ENCODE measurements around the gene ABCG4. TPM values are rescaled to one million over a fixed set of nuclear protein-coding genes. Genes with fewer than 3 reads are reported as not detected.
"Not testable (repeated sequence)": the region's sequence is repeated elsewhere in the genome, so short reads cannot be mapped to it uniquely, and the experiment has no call there.

Gene ABCG4
- total and polyA plus RNA-seq, 8 donors: 0.06 to 0.37 (median 0.10) TPM; not detected in 5

- H3K36me3 ChIP-seq: peaks cover 5 to 60% (median 51%) of the 10 kb centered on the region in 4 donors
- intact Hi-C loops (cut with DNase I; ENCODE audit: low total_unique reads): no loop called here
- H3K27me3 ChIP-seq: peaks cover 0 to 10% (median 0%) of the 10 kb centered on the region in 3 donors
- H3K4me3 ChIP-seq: no peak overlapping the region
- peak in 1 of 2 donors; percentile 42 for DNase-seq
- TF ChIP-seq POLR2AphosphoS5 (IDR thresholded peaks at IDR 0.05) (no peak), EP300 (IDR thresholded peaks at IDR 0.05) (no peak), POLR2A (IDR thresholded peaks at IDR 0.05) (no peak), CTCF (IDR thresholded peaks at IDR 0.05) (no peak)
- WGBS, 5 donors: 78 to 89% (median 86%) methylated on average over 12 to 17 of the region's 17 CpGs
- peaks cover 5 to 17% (median 14%) of the 10 kb centered on the region in 4 donors for H3K4me1 ChIP-seq
- no peak overlapping the region for H3K27ac ChIP-seq
- no peaks in the 10 kb centered on the region for H3K9me3 ChIP-seq
These were observed 33.0 kb downstream of the ABCG4 start for GRCh38 chr11:119181677-119182412.

- peaks cover 5 to 46% (median 42%) of the 10 kb centered on the region in 4 donors for H3K36me3 ChIP-seq
- peaks cover 5 to 31% (median 18%) of the 10 kb centered on the region in 4 donors for H3K4me1 ChIP-seq
- H3K4me3 ChIP-seq; H3K27ac ChIP-seq; H3K9me3 ChIP-seq; DNase-seq; intact Hi-C loops (cut with DNase I; ENCODE audit: low total_unique reads): not testable (repeated sequence)
- 69 to 86% (median 84%) methylated on average over 9 of the region's 9 CpGs for WGBS, 5 donors
- peaks cover 0 to 23% (median 0%) of the 10 kb centered on the region in 3 donors for H3K27me3 ChIP-seq
These were observed 35.5 kb downstream of the ABCG4 start for GRCh38 chr11:119184399-119184798.

GRCh38 chr11:119185981-119186634 lies 37.3 kb downstream of the ABCG4 start:
- peaks cover 0 to 29% (median 26%) of the 10 kb centered on the region in 4 donors for H3K36me3 ChIP-seq
- WGBS, 5 donors: 18 to 43% (median 30%) methylated on average over 14 to 15 of the region's 15 CpGs
- peaks cover 5 to 31% (median 18%) of the 10 kb centered on the region in 4 donors for H3K4me1 ChIP-seq
- H3K27ac ChIP-seq: peak overlapping the region in 2 of 5 donors; percentile 29 to 38
- H3K27me3 ChIP-seq: peaks cover 0 to 23% (median 0%) of the 10 kb centered on the region in 3 donors
- no peak for TF ChIP-seq POLR2AphosphoS5 (IDR thresholded peaks at IDR 0.05)
- no peak for TF ChIP-seq EP300 (IDR thresholded peaks at IDR 0.05)
- H3K4me3 ChIP-seq: peak overlapping the region in 3 of 4 donors; percentile 3 to 16 (median 5)
- no peaks in the 10 kb centered on the region for H3K9me3 ChIP-seq
- intact Hi-C loops (cut with DNase I; ENCODE audit: low total_unique reads): no loop called here
- DNase-seq: peak in 1 of 2 donors; percentile 53

- Histone ChIP-seq H3K27ac (no peak overlapping the region), H3K4me3 (no peak overlapping the region), H3K4me1 (peaks cover 5 to 31% (median 18%) of the 10 kb centered on the region in 4 donors), H3K27me3 (peaks cover 0 to 23% (median 0%) of the 10 kb centered on the region in 3 donors), H3K9me3 (no peaks in the 10 kb centered on the region), H3K36me3 (peaks cover 0 to 17% (median 14%) of the 10 kb centered on the region in 4 donors)
- no peak for DNase-seq
- WGBS, 5 donors: 69 to 82% (median 77%) methylated on average over 18 to 21 of the region's 21 CpGs
- intact Hi-C loops (cut with DNase I; ENCODE audit: low total_unique reads): no loop called here
- no peak for TF ChIP-seq POLR2A (IDR thresholded peaks at IDR 0.05)
- TF ChIP-seq CTCF (IDR thresholded peaks at IDR 0.05): no peak
- no peak for TF ChIP-seq POLR2AphosphoS5 (IDR thresholded peaks at IDR 0.05)
- no peak for TF ChIP-seq EP300 (IDR thresholded peaks at IDR 0.05)
These were observed 38.5 kb downstream of the ABCG4 start for GRCh38 chr11:119187123-119187892.

GRCh38 chr11:119188067-119188466 lies 39.2 kb downstream of the ABCG4 start:
- no peak for DNase-seq
- Histone ChIP-seq H3K4me1 (peaks cover 5 to 35% (median 18%) of the 10 kb centered on the region in 4 donors), H3K36me3 (peaks cover 0 to 9% (median 7%) of the 10 kb centered on the region in 4 donors), H3K4me3 (no peak overlapping the region), H3K9me3 (no peaks in the 10 kb centered on the region), H3K27me3 (peaks cover 0 to 23% (median 0%) of the 10 kb centered on the region in 3 donors), H3K27ac (no peak overlapping the region)
- TF ChIP-seq CTCF (IDR thresholded peaks at IDR 0.05): no peak
- TF ChIP-seq EP300 (IDR thresholded peaks at IDR 0.05): no peak
- TF ChIP-seq POLR2AphosphoS5 (IDR thresholded peaks at IDR 0.05): no peak
- TF ChIP-seq POLR2A (IDR thresholded peaks at IDR 0.05): no peak
- intact Hi-C loops (cut with DNase I; ENCODE audit: low total_unique reads): no loop called here
- 66 to 79% (median 77%) methylated on average over 3 to 11 of the region's 11 CpGs for WGBS, 5 donors
